Ammon's horn (tissue), 1 donor: ENCODE data around the gene ST13.
A peak's percentile ranks its signal among the peaks of the same experiment; 100 is the strongest.
"Not testable (repeated sequence)": the region's sequence is repeated elsewhere in the genome, so short reads cannot be mapped to it uniquely, and the experiment has no call there.

ENCODE experiments used
- DNase-seq: peaks from one replicate; pipeline ENCODE4 v3.0.0-alpha.2; 2016; ENCODE audit warnings: low spot score

The ST13 gene

DNA sequence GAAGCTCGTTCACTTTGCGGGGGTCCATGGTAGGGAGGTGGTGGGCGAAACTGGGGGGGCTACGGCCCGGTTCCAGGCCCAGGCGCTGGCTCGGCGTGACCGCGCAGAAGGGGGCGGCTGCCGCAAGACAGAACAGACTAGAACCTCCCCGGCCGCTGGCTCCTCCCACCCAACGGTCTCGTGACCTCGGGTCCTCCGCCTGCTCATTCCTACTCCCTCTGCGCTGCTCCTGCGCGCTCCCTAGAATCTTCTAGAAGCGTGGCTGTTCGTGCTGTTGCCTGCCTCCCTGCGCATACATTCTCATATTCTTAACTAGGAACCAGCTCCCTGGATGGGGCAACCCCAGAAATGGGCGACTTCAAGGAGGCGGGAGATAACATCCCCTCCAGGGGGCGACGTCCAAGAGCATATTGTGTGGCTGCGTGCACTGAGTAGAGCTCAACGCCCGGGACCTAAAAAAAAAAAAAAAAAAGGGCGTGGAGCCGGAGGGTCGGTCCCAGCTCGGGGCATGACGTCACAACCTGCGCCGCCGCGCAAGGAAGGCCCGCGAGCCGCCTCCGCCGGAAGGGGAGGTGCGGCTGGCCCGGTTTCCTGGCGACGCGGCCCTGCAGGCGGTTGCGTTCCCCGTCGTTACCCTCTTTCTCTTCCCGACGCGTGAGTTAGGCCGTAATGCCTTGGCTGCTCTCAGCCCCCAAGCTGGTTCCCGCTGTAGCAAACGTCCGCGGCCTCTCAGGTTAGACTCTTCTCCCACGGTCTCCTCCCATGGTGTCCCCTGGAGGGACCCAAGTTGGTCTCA lies at the start of gene ST13, which contains the start of gene XPNPEP3:
Gene ST13 (minus strand): TSS at position 127 of the 796 bp plus-strand sequence. CDS start 99 bp downstream, at position 28.
Gene XPNPEP3 (plus strand): TSS at position 636 of the 796 bp plus-strand sequence. CDS start 34 bp downstream, at position 670.
- DNase-seq = peak; percentile 96

DNA sequence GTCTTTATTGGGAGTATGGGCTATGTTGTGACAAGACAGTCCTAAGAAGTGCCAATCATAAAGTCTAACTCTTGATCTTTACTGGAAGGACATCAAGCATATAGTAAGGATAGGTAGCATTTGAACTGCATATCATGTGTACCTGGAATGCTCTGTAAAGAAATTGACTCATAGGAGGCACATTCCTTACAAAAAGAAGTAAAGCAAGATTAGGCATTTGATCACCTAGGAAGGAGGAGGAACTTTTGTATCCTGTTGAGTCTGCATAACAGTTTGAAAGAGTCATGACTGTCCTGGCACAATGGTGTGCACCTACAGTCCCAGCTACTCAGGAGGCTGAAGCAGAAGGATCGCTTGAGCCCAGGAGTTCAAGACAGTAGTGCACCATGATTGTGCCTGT lies 47.7 kb upstream of the ST13 start:
- no peak for DNase-seq

DNA sequence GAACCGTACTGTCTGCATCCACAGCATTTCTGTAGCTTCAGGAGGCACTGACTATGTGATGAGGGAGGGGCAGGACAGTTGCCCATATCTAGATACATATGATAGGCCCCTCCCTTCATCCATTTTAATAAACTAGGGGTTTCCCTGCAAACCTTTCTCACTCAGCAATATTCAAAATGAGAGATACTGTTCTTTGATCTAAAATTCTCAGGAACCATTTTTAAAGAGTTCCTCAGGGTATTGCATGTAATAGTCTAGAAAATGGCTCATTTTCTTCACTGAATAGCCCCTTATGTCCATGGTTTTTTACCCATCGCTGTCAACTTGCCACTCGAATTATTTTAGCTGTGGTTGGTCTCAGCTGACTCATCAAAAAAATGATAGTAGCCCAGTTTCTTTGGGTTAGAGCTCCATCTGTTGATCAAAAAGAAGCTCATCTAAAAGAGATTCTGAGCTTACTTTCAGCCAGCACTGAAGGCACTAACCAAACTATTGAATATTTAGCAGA lies 42.5 kb upstream of the ST13 start:
- peak; percentile 62 for DNase-seq

DNA sequence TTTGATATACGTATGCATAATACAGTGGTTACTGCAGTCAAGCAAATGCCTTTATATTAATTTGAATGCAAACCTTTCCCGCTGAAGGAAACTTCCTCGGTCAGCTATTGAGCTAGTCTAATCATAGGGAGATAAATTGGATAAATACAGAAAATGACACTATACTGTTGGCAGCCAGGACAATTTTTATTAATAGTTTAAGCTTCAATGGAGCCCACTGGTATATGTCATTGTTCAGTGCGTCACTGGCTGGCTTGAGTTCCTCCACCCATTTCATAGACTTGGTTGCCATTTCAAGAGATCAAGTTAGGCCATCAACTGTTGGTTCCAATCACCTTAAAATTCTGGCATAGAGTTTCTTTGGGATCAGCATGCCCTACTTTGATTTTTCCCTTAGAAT lies 38.0 kb upstream of the ST13 start:
- DNase-seq = no peak

DNA sequence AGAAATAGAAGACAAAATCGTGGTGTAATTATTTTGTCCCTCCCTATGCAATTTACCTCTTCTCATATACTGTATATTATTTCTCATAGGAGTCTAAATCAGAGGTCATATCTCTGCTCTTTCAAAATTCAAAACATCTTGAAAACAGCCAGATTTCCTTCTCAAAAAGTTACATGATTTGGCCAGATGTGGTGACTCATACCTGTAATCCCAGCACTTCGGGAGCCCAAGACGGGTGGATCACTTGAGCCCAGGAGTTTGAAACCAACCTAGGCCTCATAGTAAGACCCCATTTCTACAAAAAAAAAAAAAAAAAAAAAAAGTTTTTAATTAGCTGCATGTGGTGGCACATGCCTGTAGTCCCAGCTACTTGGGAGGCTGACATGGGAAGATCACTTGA lies 34.4 kb upstream of the ST13 start:
- no peak for DNase-seq

DNA sequence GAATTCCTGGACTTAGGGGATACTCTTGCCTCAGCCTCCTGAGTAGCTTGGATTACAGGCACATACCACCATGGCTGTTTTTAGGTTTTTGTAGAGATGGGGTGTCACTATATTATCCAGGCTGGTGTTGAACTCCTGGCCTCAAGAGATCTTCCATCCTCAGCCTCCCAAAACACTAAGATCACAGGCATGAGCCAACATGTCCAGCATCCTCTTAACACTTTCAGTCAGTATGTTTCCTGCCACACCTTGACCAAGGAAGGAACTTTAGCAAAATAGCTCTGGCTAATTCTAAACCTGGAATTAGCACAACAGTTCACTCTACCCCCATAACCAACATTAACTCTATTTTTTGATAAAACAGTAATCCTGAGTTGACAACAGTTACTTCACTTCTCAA lies 32.7 kb upstream of the ST13 start:
- DNase-seq = no peak

DNA sequence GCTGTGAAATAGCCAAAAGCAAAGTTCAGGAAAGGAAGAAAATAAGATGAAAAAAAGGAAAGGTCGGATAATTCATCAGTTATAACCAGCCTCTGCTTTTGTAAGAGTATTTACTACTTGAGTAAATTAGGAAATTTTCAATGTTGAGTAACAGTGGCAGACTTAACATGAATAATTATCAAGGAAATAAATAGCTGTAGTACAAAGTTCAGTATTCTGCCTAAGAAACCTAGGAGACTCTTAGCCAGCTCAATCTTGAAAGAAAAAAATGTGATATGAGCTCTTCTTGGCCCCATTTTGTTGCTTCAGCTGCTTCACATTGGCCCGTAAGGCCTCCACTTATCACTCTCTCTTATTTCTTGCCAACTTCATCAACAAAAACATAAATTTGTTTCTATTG lies 22.5 kb upstream of the ST13 start:
- no peak for DNase-seq

DNA sequence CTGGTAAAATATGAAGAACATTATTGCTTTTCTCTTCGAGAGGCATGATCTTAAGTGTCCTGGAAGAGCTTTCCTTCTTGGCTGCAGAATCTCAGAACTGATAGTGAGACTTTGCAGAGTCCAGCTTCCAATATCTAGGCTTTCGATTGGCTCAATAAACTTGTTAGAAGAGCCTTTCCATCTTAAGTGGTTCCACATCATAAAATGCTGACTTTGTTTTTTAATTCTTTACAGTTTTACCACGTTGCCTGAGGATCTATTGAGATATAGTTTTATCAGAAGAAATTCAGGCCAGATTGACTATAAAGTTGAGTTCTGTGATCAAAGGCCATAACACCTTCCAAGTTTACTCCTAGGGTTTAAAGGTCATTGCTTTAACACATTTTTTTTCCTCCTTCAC lies 21.0 kb upstream of the ST13 start:
- DNase-seq = no peak

DNA sequence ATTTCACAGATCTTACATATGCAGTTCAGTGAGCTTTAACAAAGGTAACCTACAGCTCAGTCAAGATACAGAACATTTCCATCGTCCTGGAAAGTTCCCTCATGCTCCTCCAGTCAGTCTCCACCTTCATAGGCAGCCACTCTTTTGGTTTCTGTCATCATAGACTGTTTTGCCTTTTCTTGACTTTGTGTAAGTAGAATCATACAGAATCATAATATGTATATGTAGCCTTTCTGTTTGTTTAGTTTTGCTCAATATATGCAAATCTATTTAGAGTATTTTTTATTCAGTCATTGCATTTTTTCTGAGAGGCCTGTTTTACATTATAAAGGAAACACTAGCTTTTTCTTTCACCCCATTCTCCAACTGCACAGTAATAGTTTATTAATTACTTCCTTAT lies 20.5 kb upstream of the ST13 start:
- DNase-seq = no peak

DNA sequence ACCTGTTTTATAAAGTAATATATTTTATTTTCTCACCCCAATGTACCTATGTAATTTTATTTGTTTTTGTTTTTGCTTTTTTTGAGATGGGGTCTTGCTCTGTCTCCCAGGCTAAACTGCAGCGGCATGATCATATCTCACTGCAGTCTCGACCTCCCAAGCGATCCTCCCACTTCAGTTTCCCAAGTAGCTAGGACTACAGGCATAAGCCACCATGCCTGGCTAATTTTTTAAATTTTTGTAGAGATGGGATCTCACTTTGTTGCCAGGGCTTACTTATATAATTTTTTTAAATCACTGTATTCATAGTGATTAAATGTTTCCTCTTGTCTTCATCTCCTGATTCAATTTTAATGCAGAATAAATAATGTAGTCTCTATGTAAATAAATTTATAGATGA lies 18.7 kb upstream of the ST13 start:
- DNase-seq = no peak

DNA sequence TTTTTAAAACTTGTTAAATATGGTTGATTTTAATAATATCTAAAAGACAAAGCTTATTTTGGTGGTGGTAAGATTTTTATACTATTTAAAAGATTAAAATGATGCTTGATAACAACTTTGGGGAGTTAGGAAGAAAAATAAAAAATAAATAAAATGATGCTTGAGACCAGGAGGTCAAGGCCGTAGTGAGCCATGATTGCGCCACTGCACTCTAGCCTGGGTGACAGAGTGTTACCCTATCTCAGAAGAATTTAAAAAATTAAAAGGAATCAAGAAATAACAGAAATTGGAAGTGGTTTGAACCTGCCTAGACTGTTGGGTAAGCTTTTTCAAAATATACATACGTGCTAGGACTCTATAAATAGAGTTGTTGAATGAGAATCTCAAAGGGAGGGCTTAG lies 17.6 kb upstream of the ST13 start:
- no peak for DNase-seq

DNA sequence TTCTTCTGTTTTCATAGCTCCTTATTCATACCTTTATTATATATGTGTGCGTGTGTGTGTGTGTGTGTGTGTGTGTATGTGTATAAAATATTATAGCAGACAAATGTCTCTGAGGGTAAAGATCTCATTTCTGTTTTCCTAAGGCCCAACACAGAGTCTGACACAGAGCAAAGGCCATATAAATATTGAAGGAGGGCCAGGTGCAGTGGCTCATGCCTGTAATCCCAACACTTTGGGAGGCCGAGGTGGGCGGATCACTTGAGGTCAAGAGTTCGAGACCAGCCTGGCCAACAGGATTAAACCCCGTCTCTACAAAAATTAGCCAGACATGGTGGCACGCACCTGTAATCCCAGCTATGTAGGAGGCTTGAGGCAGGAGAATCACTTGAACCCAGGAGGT lies 11.9 kb upstream of the ST13 start:
- DNase-seq = not testable (repeated sequence)

DNA sequence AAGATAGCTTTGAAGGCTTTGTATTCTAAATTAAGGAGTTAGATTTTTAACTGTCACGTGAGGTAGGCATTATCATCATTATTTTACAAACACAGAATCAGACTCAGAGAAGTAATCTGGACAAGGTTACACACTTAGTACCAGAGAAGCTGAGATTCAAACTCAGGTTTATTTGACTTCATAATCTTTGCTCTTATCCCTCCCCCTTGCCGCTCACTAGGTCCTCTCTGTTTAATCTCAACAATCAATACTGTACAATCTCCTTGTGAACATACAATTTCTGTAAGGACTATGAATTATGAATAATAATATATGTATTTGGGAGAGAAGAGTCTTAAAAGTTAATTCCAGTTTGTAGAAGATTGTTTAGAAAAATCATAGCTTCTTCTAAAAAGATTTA lies 10.7 kb upstream of the ST13 start:
- no peak for DNase-seq

DNA sequence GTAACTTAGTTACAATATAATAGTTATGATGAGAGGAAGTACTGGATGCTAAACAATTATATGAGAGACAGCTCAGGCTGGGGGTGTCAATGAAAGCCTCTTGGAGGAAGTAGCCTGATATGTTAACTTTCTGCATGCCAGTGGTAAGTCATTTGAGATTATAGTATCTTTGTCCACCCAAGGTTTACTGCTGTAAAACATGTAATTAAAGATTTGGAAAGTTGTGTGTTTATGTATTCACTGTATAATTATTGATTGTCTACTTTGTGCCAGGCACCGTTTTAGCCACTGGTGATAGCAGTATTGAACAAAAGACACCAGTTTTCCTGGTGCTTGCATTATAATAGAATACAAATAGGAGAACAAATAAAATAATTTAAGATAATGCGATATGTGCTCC lies 6.1 kb upstream of the ST13 start:
- DNase-seq = no peak

DNA sequence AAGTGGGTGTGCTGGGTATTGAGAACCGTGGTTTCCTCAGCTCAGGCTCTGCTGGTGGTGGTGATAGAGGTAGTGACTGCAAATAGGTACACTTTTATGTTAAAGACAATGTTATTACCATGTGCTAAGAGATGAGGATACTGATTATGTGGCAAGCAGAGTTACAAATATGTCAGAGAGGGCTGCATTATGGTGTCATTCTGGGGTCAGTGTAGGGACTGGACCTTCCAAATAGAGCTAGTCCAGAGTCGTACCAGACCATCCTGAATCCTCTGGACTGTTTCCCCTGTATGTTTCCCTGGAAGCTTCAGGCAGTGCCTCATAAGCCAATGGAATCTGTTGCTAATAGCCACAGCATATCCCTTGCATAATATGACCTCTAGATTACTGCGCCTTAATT lies 5.6 kb upstream of the ST13 start, which contains the start of gene DNAJB7:
Gene DNAJB7 (minus strand): TSS at position 101 of the 400 bp plus-strand sequence. CDS start 119 bp downstream, outside the sequence.
- DNase-seq = no peak

DNA sequence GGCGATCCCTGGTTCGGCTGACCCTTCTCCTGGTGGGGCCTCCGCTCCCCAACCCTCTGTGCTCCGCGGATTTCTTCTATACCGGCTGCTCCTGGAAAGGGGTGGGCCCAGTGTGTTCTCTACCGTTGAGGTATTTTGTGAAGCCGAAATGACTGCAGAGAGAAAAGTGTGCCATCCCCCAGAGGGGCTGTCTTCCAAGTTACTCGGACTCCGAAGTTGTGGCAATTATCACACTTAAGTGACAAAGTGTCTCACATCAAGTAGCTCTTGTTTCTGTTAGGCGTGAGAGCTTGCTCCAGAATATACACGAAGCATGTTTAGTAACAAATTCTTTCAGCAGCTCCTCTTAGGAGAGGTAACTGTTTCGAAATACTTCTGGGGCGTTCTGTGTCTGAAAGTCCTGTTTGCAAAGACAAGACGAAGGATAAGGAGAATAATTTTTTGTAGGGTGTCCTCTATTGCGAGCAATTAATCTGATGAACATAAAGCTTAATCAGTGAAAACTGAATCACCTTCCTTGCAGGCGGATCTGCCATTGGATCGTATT lies 943 bp upstream of the ST13 start:
- no peak for DNase-seq

DNA sequence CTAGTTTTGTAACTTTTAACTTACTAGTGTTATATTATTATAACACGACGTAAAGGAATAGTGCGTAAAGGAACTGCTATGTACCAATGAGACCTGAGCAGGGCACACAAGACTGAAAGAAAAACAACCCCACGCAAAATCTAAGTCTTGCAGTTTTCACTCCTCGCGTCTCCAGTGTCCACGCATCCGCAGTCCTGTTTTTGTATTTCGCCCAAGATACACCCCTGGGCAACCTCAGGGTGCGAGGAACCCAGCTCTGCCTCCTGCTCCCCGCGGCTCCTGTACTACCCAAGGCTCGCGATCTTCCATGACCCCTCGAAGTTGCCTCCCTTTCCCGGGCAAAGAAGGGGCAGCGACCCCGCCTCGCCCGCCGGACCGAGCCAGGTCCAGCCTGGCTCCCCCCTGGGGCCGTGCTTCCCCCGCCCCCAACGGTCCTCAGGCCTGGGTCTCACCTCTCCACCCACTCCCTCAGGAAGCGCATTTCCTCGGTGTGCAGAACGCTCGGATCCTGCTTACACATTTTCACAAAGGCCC lies 393 bp downstream of the ST13 start:
- peak; percentile 29 for DNase-seq

DNA sequence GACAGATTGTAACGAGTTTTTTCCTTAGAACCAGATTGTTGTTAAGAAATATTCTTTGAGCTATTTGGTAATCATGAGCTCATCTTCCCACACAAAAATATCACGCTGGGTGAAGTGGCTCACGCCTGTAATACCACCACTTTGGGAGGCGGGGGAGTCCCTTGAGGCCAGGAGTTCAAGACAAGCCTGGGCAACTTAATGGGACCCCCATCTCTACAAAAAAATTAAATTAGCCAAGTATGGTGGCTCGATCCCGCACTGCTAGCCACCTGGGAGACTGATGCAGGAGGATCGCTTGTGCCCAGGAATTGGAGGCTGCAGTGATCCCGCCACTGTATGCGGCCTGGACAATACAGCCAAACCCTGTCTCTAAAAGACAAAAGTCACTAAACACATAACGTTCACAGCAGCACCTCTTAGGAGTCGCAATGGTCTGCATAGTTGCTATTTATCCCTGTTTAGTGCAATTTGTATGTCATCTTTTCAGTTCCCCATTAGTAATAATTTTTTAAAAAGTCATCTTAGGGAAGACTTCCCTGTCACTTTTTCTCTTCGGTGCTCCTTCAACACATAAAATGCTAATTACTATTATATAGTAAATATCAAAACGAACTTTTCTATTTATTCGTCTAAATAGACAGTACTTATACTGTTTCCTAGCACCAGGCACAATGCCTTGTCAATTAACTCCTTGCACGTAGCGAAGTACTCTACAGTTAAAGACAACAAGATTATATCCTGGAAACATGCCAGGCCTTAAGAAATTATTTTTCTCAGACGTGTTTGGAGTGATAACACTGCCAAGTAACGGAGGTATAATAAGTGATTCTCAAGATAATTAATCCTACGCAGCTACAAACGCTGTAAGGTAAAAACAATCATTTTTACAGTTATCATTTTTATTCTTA lies 1.1 kb downstream of the ST13 start:
- DNase-seq = no peak

DNA sequence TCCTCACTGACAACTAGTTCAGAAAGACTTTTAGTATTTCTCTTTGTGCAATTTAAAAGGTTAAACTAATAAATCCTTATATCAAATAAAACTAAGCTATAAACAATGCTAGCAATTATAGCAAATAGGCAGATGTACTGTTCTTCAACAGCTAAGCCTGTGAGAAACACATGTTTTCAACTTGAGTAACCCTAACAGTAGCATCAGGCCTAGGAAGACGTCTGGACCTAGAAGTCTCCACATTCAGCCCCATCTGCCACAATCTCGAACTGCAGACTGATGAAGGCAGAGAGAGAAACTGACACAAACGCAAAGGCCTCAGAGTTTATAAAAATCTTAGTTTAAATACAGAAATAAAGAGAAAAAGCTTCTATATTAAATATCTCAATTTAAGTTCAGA lies 2.5 kb downstream of the ST13 start:
- DNase-seq = peak; percentile 22

DNA sequence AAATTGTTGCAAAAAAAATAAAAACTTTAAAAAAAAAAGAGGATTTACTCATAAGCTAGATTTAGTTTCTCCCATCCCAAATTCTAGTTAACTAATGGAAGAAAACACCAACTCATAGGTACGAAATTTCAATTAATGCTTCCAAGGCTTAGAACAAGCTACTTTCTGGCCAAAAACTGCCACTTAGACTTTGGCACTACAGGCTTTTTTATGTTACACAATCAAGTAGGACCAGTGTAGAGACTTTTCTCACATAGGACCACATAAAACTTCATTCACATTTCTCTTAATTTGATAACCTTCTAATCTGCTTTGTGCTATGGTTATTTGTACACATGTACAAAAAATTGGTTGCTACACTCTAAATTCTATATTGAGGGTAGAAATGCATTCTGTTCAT lies 3.1 kb downstream of the ST13 start:
- no peak for DNase-seq

DNA sequence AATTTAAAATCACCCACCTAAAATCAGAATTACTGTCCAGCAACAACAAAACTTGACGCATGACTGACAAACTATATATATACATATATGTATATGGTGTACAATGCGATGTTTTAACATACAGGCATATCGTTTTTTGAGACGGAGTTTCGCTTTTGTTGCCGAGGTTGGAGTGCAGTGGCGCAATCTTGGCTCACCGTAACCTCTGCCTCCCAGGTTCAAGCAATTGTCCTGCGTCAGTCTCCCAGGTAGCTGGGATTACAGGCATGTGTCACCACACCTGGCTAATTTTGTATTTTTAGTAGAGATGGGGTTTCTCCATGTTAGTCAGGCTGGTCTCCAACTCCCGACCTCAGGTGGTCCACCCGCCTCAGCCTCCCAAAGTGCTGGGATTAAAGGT lies 10.6 kb downstream of the ST13 start:
- DNase-seq = not testable (repeated sequence)

DNA sequence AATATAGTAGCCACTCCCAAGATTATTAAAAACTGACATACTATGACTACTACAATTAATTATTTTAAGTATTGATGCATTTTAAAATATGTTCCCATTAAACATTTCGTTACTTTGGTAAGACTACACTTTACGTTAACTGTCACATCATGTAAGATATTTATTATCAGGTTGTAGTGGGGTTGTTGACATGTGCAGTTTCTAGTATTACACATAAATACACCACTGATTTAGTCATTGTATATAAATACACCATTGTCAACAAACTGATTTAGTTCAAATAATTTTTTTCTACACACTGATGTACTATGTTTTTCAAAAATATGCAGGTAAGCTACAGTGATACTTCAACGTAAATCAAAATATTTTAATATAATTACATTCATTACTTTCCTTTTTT lies 11.5 kb downstream of the ST13 start:
- DNase-seq = no peak
